Adipocyte (in vitro differentiated cells): ENCODE data around the gene PMEPA1.

Source experiments
- DNase-seq: peaks from one replicate; pipeline ENCODE4 v3.0.0-alpha.2; 2015; ENCODE audit warnings: low read depth
- H3K27me3 ChIP-seq: replicated peaks from 2 replicates; pipeline ENCODE4 v1.7.0; 2013; ENCODE audit warnings: mild to moderate bottlenecking, low read length, moderate library complexity; ENCODE audit not compliant: control insufficient read depth, insufficient read depth
- H3K36me3 ChIP-seq: 2 replicates; pipeline ENCODE4 v1.7.0; 2013; ENCODE audit warnings: low read length, mild to moderate bottlenecking, moderate library complexity; ENCODE audit not compliant: control insufficient read depth, insufficient read depth, severe bottlenecking
- H3K4me1 ChIP-seq: 2 replicates; pipeline ENCODE4 v1.7.0; 2013; ENCODE audit warnings: mild to moderate bottlenecking, low read length, moderate library complexity; ENCODE audit not compliant: control insufficient read depth, insufficient read depth
- H3K4me3 ChIP-seq: 2 replicates; pipeline ENCODE4 v1.7.0; 2013; ENCODE audit warnings: mild to moderate bottlenecking, low read length, moderate library complexity
- H3K9ac ChIP-seq: 2 replicates; pipeline ENCODE4 v1.7.0; 2013; ENCODE audit warnings: mild to moderate bottlenecking, low read length, moderate library complexity
- H3K9me3 ChIP-seq: 2 replicates; pipeline ENCODE4 v1.7.0; 2013; ENCODE audit warnings: mild to moderate bottlenecking, low read length, moderate library complexity; ENCODE audit not compliant: control insufficient read depth

The PMEPA1 gene

DNA sequence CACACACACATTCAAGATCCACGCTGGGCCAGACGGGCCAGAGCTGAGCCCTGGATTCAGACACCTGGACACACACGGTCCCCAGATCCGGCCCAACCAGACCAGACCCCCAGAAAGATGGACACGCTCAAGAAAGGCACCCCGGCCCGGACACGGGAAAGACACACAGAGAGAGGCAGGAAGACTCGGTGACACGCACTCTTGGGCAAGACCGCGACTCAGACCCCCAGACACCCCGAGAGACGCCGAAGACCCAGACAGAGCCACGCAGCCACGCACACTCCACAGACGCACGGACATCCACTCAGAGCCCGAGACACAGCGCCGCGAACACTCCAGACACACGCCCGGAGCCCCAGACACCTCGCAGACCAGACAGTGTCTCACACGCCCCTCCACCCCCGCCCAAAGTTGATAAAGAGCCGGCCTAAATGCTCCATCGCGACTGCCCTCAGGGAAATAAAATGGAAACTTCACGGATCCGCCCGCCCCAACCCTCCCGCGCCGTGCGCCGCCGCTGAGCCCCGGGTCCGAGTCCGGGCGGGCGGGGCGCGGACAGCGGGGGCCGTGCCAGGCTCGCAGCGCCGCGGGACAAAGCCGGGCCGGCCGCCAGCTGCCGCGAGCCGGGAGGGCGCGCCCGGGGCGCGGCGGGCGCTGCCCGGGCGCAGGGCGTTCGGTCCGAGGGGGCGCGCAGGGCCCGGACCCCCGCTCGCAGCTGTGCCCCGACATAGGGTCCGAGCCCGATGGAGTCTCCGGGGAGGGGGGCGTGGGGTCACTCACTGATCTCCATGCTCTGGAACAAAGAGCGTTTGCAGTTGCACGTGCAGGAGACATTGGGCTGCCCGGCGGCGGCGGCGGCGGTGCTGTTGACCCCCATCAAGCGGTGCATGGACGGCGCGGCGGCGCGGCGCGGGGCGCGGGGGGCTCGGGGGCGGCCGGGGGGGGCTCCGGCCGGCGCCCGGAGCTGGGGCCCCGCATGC is 831 bp downstream of the PMEPA1 start:
- Histone ChIP-seq H3K36me3 (no peaks in the 10 kb centered on the region), H3K4me3 (peak overlapping the region; percentile 85), H3K9ac (peak overlapping the region; percentile 79), H3K9me3 (no peaks in the 10 kb centered on the region), H3K27me3 (no peaks in the 10 kb centered on the region), H3K4me1 (peaks cover 66% of the 10 kb centered on the region)
- DNase-seq: peak; percentile 78

DNA sequence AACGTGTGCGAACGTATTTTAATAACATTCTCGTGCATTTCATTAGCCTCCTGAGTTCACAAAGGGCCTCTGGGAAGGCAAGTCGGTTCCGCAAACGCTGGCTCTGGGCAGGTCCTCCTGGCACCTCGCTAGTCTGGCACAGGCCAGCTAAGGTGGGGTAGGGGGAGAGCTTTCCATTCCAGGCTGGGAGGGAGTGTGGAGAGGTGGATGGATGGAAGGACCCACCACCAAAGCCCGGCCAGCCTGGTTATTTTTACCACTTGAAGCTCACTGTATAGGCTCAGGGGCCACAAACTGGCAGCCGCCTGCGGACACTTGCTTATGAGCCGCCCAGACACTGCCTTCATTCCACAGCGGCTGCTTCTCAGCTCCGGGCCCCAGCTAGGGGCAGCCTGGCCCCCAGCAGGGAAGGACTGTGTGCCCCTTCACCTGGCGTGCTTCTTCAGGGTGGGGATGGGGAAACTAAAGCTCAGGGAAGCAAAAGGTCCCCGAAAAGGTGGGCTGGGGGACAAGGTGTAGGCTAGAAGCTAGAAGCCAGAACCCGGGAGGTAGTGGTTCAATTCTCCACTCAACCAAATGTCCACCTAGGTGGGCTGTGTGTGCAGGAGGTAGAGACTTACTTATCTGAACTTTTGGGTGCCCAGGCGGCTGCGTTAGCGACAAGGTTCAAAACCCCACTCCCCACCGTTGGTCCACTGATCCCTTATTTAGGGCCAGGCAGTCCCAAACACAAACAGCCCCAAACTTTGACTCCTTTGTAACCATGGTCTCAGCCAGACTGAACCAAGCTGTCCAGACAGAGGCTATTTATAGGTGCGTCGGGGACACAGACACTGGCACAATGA is 1.7 kb downstream of the PMEPA1 start:
- Histone ChIP-seq H3K27me3 (no peaks in the 10 kb centered on the region), H3K4me3 (peak overlapping the region; percentile 85)

DNA sequence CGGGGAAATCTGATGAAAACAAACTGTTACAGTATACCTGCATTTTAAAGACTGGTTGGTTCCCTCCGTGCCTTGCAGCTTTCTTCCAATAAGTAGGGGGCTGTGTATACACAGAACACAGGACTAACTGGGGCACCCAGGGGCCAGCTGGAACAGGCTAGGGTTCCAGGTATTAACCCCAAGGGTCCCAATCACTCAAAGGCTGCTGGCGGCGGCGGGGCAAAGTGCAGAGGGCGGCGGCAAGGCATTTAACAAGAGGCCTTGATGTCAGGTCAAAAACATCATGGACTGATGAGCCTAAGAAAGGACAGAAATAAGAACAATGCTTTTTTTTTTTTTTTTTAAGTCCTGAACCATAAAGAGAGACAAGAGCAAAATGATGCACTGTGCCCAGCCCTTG is 2.5 kb downstream of the PMEPA1 start:
- Histone ChIP-seq H3K4me1 (peaks cover 49% of the 10 kb centered on the region), H3K27me3 (no peaks in the 10 kb centered on the region), H3K36me3 (no peaks in the 10 kb centered on the region), H3K9me3 (no peaks in the 10 kb centered on the region), H3K9ac (no peak overlapping the region), H3K4me3 (no peak overlapping the region)
- DNase-seq: no peak

More for the DNA sequence above, 1.7 kb downstream of the PMEPA1 start:
- H3K9ac ChIP-seq: peak overlapping the region; percentile 79
- H3K4me1 ChIP-seq: peaks cover 56% of the 10 kb centered on the region
- peak; percentile 38 for DNase-seq
- H3K36me3 ChIP-seq: no peaks in the 10 kb centered on the region
- no peaks in the 10 kb centered on the region for H3K9me3 ChIP-seq

DNA sequence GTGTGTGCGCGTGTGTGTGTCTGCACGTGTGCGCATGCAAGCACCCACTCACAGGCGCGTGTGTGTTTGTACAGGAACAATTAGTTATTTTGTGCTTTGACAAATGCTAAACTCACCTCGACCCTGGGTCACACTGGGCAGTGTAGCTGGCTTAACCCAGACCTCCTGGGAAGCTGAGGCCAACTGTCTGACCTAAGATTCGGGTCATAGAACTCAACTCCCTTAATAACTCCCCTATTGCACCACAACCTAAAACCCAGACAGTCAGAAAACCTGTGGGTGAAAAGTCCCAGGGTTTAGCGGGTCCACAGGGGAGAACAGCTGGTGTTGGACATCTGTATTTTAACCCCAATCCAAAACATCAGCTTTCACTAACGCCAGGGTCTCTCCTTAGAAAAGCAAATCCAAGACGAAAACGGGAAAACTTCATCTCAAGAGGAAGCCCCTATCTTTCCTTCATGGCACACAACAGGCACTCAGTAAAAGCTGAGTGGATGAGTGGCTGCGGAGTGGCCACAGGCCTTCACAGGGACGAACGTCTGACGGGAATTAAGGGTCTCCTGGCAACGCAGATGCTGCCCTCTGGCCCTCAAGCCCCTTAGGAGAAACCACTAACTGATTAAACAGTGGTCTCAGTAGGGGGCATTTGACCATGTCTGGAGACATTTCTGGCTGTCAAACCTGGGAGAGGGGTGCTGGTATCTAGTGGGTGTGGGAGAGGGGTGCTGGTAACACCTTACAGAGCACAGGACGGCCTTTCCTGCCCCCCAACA is 4.5 kb downstream of the PMEPA1 start:
- peaks cover 6% of the 10 kb centered on the region for H3K27me3 ChIP-seq
- no peaks in the 10 kb centered on the region for H3K36me3 ChIP-seq
- no peak for DNase-seq
- H3K4me3 ChIP-seq: no peak overlapping the region
- no peaks in the 10 kb centered on the region for H3K9me3 ChIP-seq
- peaks cover 33% of the 10 kb centered on the region for H3K4me1 ChIP-seq
- no peak overlapping the region for H3K9ac ChIP-seq

DNA sequence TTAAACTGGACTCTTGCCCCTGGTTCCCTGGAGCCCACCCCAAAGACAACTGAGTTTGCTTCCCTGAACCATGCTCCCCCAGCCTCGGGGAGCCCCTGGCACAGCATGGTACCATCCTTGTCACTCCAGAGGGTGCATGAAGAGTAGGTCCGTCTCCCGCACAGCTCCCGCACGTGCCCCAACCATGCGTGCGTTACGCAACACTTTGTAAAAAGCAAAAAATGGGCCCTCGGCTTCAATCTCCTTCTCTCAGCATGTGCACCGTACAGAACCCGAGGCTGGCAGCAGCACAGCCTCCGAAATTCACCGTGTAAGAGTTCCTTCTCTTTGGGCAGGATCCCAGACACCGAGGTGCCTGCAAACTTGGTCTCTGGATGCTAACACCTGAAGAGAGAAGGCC is 5.6 kb downstream of the PMEPA1 start:
- no peak for DNase-seq
- peaks cover 6% of the 10 kb centered on the region for H3K27me3 ChIP-seq
- peaks cover 34% of the 10 kb centered on the region for H3K4me1 ChIP-seq
- no peak overlapping the region for H3K4me3 ChIP-seq
- H3K9ac ChIP-seq: no peak overlapping the region
- no peaks in the 10 kb centered on the region for H3K36me3 ChIP-seq
- H3K9me3 ChIP-seq: no peaks in the 10 kb centered on the region

DNA sequence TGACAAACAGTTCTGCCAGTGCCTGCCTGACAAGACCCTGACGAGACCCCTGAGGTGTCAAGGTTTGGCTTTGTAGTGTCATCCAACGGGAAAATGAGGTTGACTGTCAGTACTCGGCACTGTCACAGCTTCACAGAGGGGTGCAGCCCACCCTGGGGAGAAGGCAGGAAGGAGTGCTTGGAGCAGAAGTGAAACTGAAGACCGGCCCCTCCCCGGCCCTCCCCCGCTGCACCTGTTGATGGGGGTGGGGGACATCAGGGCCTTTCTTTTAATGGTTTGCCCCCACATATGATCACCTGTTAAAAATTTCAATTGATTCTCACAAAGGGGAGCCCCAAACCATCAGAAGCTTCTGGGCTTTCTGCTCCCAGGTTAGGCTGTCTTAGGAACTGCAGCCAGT is 6.8 kb downstream of the PMEPA1 start:
- no peak for DNase-seq
- Histone ChIP-seq H3K4me3 (no peak overlapping the region), H3K36me3 (no peaks in the 10 kb centered on the region), H3K9me3 (no peaks in the 10 kb centered on the region), H3K27me3 (peaks cover 6% of the 10 kb centered on the region), H3K4me1 (peaks cover 37% of the 10 kb centered on the region), H3K9ac (no peak overlapping the region)

DNA sequence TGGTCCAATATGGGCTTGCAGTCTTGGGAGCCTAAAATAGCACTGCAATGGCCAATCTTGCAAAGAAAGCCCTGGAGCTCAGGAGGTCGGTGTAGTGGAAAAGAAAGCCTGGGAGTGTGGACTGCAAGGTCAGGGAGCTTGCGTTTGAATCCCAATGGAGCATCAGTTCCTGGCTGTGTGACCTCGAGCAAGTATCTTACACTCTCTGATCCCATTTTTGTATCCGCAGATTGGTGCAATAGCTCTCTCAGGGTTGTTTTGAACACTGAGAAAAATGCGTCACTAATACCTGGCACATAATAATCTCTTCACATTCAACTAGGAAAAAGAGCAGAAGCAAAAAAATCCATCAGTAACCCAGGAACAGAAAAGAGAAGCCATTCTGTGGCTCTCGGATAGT is 7.3 kb downstream of the PMEPA1 start:
- Histone ChIP-seq H3K4me1 (peaks cover 38% of the 10 kb centered on the region), H3K36me3 (no peaks in the 10 kb centered on the region), H3K9ac (no peak overlapping the region), H3K27me3 (peaks cover 6% of the 10 kb centered on the region), H3K4me3 (no peak overlapping the region), H3K9me3 (no peaks in the 10 kb centered on the region)
- DNase-seq: no peak

DNA sequence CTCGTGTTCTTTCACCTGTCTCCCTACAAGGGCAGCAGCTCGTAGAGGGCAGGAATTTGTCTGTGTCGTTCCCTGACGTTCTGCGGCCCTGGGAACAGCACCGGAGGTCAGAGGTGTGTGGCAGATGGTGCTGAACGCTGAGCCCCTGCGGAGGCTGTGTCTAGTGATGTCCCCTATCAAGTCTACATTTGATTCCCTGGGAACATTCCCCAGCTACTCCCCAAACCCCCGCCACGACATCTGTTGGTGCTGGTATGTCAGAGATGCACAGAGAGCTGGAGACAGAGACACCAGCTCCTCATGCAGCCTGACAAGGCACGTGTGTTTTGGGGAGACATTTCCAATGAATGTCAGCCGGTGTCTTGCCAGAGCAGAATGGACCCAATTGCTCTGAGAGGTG is 7.7 kb downstream of the PMEPA1 start:
- Histone ChIP-seq H3K27me3 (peaks cover 6% of the 10 kb centered on the region), H3K4me3 (no peak overlapping the region), H3K9me3 (no peaks in the 10 kb centered on the region), H3K4me1 (peaks cover 39% of the 10 kb centered on the region), H3K36me3 (no peaks in the 10 kb centered on the region), H3K9ac (no peak overlapping the region)
- no peak for DNase-seq

DNA sequence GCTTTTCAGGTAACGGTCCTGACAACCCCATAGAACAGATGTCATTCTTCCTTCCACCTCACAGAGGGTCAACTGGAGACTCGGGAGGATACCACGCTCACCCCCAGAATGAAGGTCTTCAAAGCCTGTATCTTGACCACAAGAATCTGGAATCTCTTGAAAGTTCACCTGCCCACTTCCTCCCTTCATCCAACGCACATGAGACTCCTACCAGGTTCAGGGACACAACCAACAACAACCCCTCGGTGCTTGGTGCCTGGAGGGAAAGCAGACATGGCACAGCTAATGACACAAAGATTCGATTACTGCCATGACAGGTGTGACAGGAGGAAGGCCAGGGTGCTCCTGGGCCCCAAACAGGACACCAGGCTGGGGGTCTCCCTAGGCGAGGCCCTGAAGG is 8.2 kb downstream of the PMEPA1 start:
- Histone ChIP-seq H3K36me3 (no peaks in the 10 kb centered on the region), H3K27me3 (peaks cover 6% of the 10 kb centered on the region), H3K4me3 (no peak overlapping the region), H3K4me1 (peaks cover 39% of the 10 kb centered on the region), H3K9ac (no peak overlapping the region), H3K9me3 (no peaks in the 10 kb centered on the region)
- DNase-seq: no peak

DNA sequence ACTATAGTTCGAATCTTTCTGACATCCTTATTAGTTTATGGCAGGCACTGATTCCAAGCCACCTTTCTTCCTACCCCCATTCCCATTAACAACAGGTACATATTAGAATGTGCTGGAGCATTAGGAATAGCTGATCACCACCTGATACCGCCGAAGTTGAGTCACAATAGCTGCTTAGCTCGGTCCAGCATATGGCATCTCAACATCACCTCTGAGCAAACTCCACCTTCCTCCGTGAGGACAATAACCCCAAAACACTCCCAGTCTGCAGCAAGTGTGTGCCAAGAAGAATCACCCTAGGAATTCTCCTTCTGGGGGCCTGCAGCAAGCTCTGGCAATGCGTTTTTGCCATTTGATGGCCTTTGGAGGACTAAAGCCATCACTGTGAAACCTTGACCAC is 8.7 kb downstream of the PMEPA1 start:
- Histone ChIP-seq H3K27me3 (peaks cover 6% of the 10 kb centered on the region), H3K4me3 (no peak overlapping the region)
- no peak for DNase-seq

DNA sequence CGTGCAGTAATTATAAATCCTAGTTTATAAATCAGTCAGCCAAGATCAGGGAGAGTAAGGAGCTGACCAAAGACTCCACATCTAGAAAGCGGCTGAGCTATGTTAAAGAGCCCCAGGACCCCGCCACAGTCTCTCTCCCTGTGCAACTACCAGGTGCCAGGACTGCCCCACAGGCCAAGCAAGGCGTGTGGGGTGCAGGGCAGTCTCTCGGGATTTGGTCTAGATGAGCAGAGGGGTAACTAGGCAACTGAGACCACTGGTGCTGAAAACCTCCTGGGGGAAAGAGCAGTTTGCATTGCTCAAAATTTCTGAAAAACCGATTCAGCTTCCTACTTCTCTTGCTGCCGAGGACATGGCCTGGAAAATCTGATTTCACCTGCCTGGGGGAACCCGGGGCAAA is 10.4 kb downstream of the PMEPA1 start:
- Histone ChIP-seq H3K9me3 (no peaks in the 10 kb centered on the region), H3K4me3 (no peak overlapping the region), H3K9ac (no peak overlapping the region), H3K4me1 (peaks cover 20% of the 10 kb centered on the region), H3K36me3 (no peaks in the 10 kb centered on the region), H3K27me3 (peaks cover 6% of the 10 kb centered on the region)
- no peak for DNase-seq

More for the DNA sequence above, 8.7 kb downstream of the PMEPA1 start:
- Histone ChIP-seq H3K9ac (no peak overlapping the region), H3K9me3 (no peaks in the 10 kb centered on the region), H3K4me1 (peaks cover 37% of the 10 kb centered on the region), H3K36me3 (no peaks in the 10 kb centered on the region)
